22Rv1 (cell line): ENCODE measurements around the gene EIF4G2.

ENCODE experiments used
- H3K27ac ChIP-seq: fragments of 450-650 bp; 2 replicates; pipeline ENCODE4 v1.5.1; 2017
- ZFX ChIP-seq: fragments of 450-650 bp; IDR thresholded peaks from 2 replicates; pipeline ENCODE4 v1.6.1; 2017; ENCODE audit warnings: antibody characterized with exemption, borderline replicate concordance
- TF ChIP-seq, protein P1 (sequence below): fragments of 450-650 bp; IDR thresholded peaks from 2 replicates; pipeline ENCODE4 v1.5.1; 2017; ENCODE audit warnings: mild to moderate bottlenecking

Gene EIF4G2

DNA sequence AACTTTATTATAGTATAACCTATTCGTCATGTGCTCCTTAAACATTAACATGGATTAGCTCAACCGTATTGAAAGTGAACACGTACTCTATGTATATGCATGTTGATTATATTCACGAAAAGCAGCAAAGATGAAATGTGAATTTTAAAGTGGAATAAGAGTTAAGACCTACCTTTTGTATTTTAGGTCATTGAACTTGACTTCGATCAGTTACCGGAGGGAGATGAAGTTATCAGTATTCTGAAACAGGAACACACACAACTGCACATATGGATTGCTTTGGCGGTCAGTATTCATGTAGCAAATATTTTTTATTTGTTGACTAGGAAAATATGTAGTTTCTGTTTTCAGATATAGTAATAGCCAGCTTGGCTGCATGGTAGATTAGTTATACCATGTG lies 56.2 kb downstream of the EIF4G2 start:
- no peak for TF ChIP-seq ZFX
- TF ChIP-seq, protein P1, sequence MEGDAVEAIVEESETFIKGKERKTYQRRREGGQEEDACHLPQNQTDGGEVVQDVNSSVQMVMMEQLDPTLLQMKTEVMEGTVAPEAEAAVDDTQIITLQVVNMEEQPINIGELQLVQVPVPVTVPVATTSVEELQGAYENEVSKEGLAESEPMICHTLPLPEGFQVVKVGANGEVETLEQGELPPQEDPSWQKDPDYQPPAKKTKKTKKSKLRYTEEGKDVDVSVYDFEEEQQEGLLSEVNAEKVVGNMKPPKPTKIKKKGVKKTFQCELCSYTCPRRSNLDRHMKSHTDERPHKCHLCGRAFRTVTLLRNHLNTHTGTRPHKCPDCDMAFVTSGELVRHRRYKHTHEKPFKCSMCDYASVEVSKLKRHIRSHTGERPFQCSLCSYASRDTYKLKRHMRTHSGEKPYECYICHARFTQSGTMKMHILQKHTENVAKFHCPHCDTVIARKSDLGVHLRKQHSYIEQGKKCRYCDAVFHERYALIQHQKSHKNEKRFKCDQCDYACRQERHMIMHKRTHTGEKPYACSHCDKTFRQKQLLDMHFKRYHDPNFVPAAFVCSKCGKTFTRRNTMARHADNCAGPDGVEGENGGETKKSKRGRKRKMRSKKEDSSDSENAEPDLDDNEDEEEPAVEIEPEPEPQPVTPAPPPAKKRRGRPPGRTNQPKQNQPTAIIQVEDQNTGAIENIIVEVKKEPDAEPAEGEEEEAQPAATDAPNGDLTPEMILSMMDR: no peak

DNA sequence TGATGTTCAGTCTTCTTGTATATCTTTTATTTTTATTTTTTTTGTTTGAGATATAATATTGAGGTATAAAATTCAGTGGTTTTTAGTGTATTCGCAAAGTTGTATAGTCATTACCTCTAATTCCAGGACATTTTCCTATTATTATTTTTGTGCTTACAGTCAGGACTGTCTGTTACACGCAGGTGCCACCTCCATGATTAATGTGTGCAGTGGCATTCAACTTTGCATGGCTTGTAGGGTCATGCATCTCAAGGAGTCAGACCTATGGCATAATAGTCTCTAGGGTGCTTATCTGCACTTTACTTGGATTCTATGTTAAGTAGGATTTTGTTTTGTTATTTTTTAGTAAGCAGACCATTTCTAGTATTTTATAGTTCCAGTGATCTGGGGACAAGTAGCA lies 56.7 kb downstream of the EIF4G2 start:
- no peak for TF ChIP-seq ZFX
- TF ChIP-seq, protein P1: no peak
- H3K27ac ChIP-seq: peak overlapping the region; percentile 95

More for the DNA sequence above, 56.2 kb downstream of the EIF4G2 start:
- no peak overlapping the region for H3K27ac ChIP-seq

DNA sequence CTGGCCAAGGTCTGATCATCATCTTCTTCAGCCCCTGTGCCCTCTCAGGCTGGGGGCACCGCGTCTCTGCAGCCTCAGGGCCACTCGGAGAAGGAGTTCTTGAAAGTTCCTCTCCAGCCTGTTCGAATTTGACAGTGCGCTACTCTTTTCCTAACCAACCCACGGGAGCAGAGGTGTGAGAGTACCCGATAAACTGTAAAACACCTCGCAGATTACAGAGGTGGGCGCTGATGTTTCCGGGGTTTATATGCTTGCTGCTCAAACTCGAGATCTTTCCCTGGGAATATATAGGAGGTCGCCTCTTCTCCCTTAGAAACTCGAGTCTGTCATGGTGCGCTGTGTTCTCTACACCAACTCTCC lies 57.2 kb downstream of the EIF4G2 start:
- no peak for TF ChIP-seq ZFX
- TF ChIP-seq, protein P1: no peak
- H3K27ac ChIP-seq: peak overlapping the region; percentile 95

DNA sequence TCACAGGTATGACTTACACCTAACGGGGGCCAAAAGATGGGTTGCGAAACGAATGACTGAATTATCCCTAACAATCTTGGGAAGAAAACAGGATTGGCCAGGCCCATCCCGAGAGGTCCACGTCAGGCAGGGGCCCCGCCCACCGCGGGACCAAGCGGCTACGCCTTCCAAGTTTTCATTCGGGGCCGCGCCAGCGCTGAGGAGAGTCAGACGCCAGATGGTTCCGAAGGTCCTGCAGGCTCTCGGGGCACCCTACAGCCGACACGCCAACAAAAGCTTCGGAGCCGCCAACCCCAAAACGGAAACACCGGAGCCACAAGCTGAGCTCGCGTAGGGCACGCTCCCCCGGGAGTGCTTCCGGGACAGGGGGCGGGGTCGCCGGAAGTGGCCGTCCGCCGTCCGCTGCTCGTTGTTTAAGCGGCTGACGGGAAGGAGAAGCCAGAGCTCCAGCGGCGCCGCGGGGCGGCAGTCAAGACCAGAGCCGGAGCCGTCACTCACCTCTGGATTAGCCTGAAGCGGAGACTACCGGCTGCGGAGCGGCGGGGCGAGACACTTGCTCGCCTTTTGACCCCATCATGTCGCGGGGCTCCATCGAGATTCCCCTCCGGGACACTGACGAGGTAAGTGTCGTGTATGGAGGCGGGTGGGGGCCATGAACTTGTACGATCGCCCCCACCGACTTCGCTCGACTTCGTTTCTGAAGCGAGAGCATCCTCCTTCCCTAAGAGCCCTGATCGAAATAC lies 57.7 kb downstream of the EIF4G2 start, which contains the start of gene CTR9:
CTR9 (plus strand) TSS at position 409 of the 743 bp plus-strand sequence; CDS start at position 576, 167 bp downstream.
- TF ChIP-seq ZFX: no peak
- TF ChIP-seq, protein P1: peak; percentile 51
- H3K27ac ChIP-seq: peak within 1 kb of the TSS; percentile 95

DNA sequence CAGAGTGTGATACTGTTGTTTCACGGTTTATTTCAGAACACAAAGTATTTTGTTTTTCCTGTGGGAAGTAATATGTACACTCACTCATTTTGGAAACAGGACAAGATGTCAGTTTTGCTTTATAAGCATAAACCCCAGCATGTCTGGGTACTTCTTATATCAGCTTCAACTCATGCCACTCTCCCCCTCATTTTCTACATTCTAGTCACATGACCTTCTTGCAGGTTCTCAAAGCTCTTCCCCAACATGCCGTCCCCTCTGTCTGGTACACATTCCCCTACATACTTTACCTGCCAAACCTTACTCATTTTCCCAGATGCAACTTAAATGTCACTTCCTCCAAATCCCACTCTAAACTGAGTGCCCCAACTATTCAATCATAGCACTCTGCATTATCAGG lies 59.2 kb downstream of the EIF4G2 start:
- no peak overlapping the region for H3K27ac ChIP-seq
- TF ChIP-seq ZFX: no peak
- TF ChIP-seq, protein P1: no peak

DNA sequence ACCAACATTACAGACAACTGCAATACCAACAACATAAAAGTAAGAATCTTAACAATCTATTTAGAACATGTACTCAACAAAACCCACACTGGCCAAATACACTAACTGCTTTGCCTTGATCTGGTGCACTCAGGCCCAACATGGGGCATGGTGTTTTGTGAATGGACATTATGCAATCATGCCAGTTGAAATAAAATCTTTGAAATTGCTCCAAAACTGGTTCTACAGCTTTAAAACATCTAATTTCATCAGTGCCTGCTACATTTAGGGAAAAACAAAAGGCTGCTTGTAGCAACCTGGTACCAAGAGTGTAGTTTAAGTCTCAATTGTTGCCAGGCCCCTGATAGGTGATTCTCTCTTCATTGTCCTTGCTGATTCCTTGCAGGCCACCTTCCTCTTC lies 61.0 kb downstream of the EIF4G2 start:
- TF ChIP-seq, protein P1: no peak
- no peak overlapping the region for H3K27ac ChIP-seq
